ENCODE results near the gene IQSEC1.

Gene IQSEC1

GRCh38 chr3:13063225-13063624 lies 10.0 kb downstream of the IQSEC1 start:
- no peak for TF ChIP-seq POLR2A (IDR thresholded peaks at IDR 0.05; ENCODE audit: low read depth, low read length)
- DNase-seq (ENCODE audit: insufficient read length, low spot score) (peak; percentile 77), FAIRE-seq (no peak)

GRCh38 chr3:13062647-13063046 lies 10.6 kb downstream of the IQSEC1 start:
- FAIRE-seq (no peak), DNase-seq (ENCODE audit: insufficient read length, low spot score) (no peak)
- TF ChIP-seq POLR2A (IDR thresholded peaks at IDR 0.05; ENCODE audit: low read depth, low read length): no peak

GRCh38 chr3:13060341-13060910 lies 12.8 kb downstream of the IQSEC1 start:
- TF ChIP-seq POLR2A (IDR thresholded peaks at IDR 0.05; ENCODE audit: low read depth, low read length): no peak
- no peak for DNase-seq (ENCODE audit: insufficient read length, low spot score)
- FAIRE-seq: no peak

- no peak for TF ChIP-seq POLR2A (IDR thresholded peaks at IDR 0.05; ENCODE audit: low read depth, low read length)
- DNase-seq (ENCODE audit: insufficient read length, low spot score) (no peak), FAIRE-seq (no peak)
Observed at GRCh38 chr3:13058346-13059120, 14.7 kb downstream of the IQSEC1 start.

- DNase-seq (ENCODE audit: insufficient read length, low spot score) (no peak), FAIRE-seq (no peak)
- no peak for TF ChIP-seq POLR2A (IDR thresholded peaks at IDR 0.05; ENCODE audit: low read depth, low read length)
Observed at GRCh38 chr3:13057282-13058040, 15.8 kb downstream of the IQSEC1 start.

- no peak for TF ChIP-seq POLR2A (IDR thresholded peaks at IDR 0.05; ENCODE audit: low read depth, low read length)
- no peak for DNase-seq (ENCODE audit: insufficient read length, low spot score)
- FAIRE-seq: no peak
Observed at GRCh38 chr3:13055634-13056033, 17.6 kb downstream of the IQSEC1 start.

GRCh38 chr3:13054341-13055285 lies 18.6 kb downstream of the IQSEC1 start:
- FAIRE-seq: no peak
- TF ChIP-seq POLR2A (IDR thresholded peaks at IDR 0.05; ENCODE audit: low read depth, low read length): no peak
- DNase-seq (ENCODE audit: insufficient read length, low spot score): no peak

- no peak for FAIRE-seq
- TF ChIP-seq POLR2A (IDR thresholded peaks at IDR 0.05; ENCODE audit: low read depth, low read length): no peak
Observed at GRCh38 chr3:13053893-13054292, 19.3 kb downstream of the IQSEC1 start.

GRCh38 chr3:13053420-13053819 lies 19.8 kb downstream of the IQSEC1 start:
- DNase-seq (ENCODE audit: insufficient read length, low spot score) (no peak), FAIRE-seq (no peak)
- no peak for TF ChIP-seq POLR2A (IDR thresholded peaks at IDR 0.05; ENCODE audit: low read depth, low read length)

More at GRCh38 chr3:13053893-13054292, 19.3 kb downstream of the IQSEC1 start:
- DNase-seq (ENCODE audit: insufficient read length, low spot score): no peak

GRCh38 chr3:13052191-13052820 lies 20.9 kb downstream of the IQSEC1 start:
- no peak for TF ChIP-seq POLR2A (IDR thresholded peaks at IDR 0.05; ENCODE audit: low read depth, low read length)
- no peak for DNase-seq (ENCODE audit: insufficient read length, low spot score)
- no peak for FAIRE-seq

- DNase-seq (ENCODE audit: insufficient read length, low spot score) (no peak), FAIRE-seq (no peak)
- no peak for TF ChIP-seq POLR2A (IDR thresholded peaks at IDR 0.05; ENCODE audit: low read depth, low read length)
Observed at GRCh38 chr3:13051581-13051980, 21.6 kb downstream of the IQSEC1 start.

GRCh38 chr3:13051066-13051465 lies 22.2 kb downstream of the IQSEC1 start:
- no peak for TF ChIP-seq POLR2A (IDR thresholded peaks at IDR 0.05; ENCODE audit: low read depth, low read length)
- DNase-seq (ENCODE audit: insufficient read length, low spot score) (no peak), FAIRE-seq (no peak)

- TF ChIP-seq POLR2A (IDR thresholded peaks at IDR 0.05; ENCODE audit: low read depth, low read length): no peak
- FAIRE-seq (no peak), DNase-seq (ENCODE audit: insufficient read length, low spot score) (no peak)
Observed at GRCh38 chr3:13050446-13050845, 22.8 kb downstream of the IQSEC1 start.

Measured in H54 (cell line).